HG03135 (cell line): ENCODE data around the gene STARD6.
"Not testable (repeated sequence)": the region's sequence is repeated elsewhere in the genome, so short reads cannot be mapped to it uniquely, and the experiment has no call there.

ENCODE experiments used
- ATAC-seq: cut with Tn5 transposase; IDR thresholded peaks from one replicate; pipeline ENCODE4 v1.9.1; 2021; ENCODE audit warnings: mild to moderate bottlenecking, moderate library complexity; ENCODE audit not compliant: unreplicated experiment

Gene STARD6

GRCh38 chr18:54351186-54351585 is 6.5 kb downstream of the STARD6 start:
- no peak for ATAC-seq

GRCh38 chr18:54338230-54338629 is 19.4 kb downstream of the STARD6 start:
- no peak for ATAC-seq

DNA sequence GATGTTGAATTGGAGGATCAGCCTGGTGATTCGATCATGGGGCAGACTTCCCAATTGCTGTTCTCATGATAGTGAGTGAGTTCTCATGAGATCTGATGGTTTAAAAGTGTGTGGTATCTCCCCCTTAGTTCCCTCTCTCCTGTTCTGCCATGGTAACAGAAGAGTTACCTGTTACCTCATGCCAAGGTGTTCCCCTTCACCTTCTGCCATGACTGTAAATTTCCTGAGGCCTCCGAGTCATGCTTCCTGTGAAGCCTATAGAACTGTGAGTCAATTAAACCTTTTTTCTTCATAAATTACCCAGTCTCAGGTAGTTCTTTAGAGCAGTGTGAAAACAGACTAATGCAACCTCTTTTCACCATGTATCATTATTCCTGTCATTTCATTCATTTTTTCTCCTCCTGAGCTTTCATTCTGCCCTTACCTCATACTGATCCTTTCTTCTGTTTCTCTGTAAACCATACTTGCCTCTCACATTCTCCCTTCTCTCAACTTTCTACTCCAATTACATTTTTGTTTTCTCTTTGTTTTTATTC is 22.0 kb downstream of the STARD6 start:
- ATAC-seq = no peak

GRCh38 chr18:54330768-54331548 is 26.7 kb downstream of the STARD6 start:
- ATAC-seq = no peak

DNA sequence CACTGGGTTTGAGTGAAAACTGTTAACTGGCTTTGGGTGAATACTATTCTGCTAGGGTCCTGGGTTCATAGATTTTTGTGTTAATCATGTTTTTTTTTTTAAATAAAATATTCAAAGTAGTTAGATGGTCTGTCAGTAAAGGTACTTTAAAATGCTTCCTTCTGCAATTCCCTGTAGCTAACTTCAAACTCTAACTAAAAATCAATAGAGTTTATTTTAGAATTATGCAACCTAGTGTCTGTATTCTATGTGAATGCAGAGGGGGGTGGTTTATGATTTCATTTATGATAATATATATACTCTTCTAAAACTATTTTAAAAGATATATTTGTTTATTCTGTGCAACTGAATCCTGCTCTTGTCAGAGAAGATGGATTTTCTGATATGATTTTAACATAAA is 27.9 kb downstream of the STARD6 start:
- no peak for ATAC-seq

- no peak for ATAC-seq
Observed at GRCh38 chr18:54327818-54328217, 29.8 kb downstream of the STARD6 start.

DNA sequence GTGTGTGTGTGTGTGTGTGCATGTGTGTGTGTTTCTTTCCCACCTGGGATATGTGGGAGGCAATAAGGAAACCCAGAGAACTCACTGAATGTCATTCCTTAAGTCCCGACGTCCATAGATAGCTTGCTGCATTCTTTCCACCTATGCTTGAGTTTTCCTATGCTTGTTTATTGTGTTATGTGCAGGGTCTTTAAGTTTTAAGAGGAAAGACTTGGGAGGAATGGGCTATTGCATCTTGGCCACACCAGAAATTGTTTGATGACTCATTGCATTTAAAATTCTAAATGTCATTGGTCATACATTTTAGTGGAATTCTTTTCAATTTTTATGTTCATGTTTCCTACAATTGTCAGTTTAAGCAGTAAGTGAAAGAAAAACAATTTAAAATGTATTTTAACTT is 33.7 kb downstream of the STARD6 start:
- no peak for ATAC-seq

GRCh38 chr18:54323561-54323960 is 34.1 kb downstream of the STARD6 start:
- no peak for ATAC-seq

GRCh38 chr18:54316071-54316820 is 41.4 kb downstream of the STARD6 start:
- ATAC-seq = no peak

DNA sequence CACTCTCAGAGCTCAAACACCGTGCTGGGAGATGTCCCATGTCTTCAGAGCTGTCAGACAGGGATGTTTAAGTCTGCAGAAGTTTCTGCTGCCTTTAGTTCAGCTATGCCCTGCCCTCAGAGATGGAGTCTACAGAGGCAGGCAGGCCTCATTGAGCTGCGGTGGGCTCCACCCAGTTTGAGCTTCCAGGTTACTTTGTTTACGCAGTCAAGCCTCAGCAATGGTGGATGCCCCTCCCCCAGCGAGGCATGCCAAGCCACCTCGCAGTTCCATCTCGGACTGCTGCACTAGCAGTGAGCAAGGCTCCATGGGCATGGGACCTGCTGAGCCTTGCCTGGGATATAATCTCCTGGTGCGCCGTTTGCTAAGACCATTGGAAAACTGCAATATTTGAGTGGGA is 48.1 kb downstream of the STARD6 start:
- ATAC-seq = not testable (repeated sequence)

DNA sequence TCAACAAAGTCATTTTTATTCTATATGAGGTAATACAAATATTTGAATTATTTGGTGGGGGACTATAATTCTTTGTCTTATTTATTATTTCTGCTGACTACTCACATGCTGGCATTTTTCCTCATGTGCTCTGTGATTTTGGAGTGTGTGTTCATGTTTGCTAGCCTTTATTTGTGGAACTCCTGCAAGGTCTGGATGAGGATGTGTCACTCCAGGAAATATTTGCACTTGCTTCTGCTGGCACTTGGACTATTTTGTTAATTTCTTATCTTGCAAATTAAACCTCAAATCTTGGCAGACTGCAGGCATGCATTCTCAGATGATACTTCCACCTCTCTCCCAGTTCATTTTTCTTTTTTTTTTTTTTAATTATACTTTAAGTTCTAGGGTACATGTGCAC is 54.2 kb downstream of the STARD6 start:
- no peak for ATAC-seq

DNA sequence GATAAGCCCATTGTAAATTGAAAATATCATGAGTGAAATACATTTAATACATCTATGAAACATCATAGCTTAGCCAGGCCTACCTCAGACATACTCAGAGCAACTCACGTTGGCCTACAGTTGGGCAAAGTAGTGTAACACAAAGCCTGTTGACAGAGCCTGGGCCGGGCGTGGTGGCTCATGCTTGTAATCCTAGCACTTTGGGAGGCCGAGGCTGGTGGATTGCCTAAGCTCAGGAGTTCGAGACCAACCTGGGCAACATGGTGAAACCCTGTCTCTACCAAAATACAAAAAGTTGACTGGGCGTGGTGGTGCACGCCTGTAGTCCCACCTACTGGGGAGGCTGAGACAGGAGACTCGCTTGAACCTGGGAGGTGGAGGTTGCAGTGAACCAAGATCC is 58.7 kb downstream of the STARD6 start:
- ATAC-seq = not testable (repeated sequence)

GRCh38 chr18:54296062-54296461 is 61.6 kb downstream of the STARD6 start:
- ATAC-seq = no peak

- ATAC-seq = no peak
Observed at GRCh38 chr18:54294274-54294673, 63.4 kb downstream of the STARD6 start.

- peak; percentile 100 for ATAC-seq
Observed at GRCh38 chr18:54284981-54285785, 72.5 kb downstream of the STARD6 start.

DNA sequence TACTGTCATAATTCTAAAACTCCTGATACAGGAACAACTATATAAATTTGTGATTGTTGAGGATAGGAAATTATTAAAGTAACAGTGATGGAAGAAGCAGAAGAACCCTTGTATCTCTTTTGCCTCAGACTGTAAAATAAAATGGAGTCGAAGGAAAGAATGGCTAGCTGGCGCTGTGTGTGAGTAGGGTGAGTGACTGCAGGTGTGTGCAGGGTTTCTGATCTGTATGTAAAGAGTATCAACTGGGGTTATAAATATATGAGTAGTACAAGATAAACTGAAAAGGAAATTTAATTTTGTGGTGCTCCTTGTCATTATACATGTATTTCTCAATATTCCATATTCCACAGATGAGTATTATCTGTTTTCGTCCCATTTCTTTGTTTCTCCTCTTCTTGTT is 73.1 kb downstream of the STARD6 start:
- peak; percentile 32 for ATAC-seq

GRCh38 chr18:54280220-54280569 is 77.5 kb downstream of the STARD6 start:
- ATAC-seq = no peak

GRCh38 chr18:54279477-54280219 is 78.0 kb downstream of the STARD6 start:
- ATAC-seq = no peak

DNA sequence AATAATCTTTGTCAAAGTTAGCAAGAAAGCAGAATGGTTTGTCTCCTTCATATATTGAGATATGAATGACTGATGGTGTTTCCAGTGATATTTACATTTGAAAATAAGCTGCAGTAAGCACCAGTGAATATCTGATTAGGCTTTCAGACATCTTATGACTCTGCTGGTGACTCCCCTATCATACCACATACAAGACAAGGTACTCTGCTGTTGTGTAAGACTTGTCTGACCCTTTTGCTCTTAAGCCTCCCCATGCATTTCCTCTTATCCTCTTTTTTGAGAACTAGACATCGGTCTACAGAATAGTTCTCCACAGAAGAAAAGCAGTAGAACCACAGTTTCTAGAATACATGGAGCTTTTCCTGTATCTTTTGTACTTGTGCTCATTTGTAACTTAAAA is 79.0 kb downstream of the STARD6 start:
- no peak for ATAC-seq

- no peak for ATAC-seq
Observed at GRCh38 chr18:54277899-54278298, 79.8 kb downstream of the STARD6 start.
